Measurements from ENCODE around the gene MCU.
"Not testable (repeated sequence)": the region's sequence is repeated elsewhere in the genome, so short reads cannot be mapped to it uniquely, and the experiment has no call there.

MCU gene

GRCh38 chr10:72731916-72732419 is 40.0 kb downstream of the MCU start:
- no peak for DNase-seq (ENCODE audit: low spot score)

- DNase-seq (ENCODE audit: low spot score) = no peak
Measured at GRCh38 chr10:72732521-72732920, 40.6 kb downstream of the MCU start.

- no peak for DNase-seq (ENCODE audit: low spot score)
Measured at GRCh38 chr10:72733989-72734388, 42.0 kb downstream of the MCU start.

GRCh38 chr10:72735288-72735936 is 43.5 kb downstream of the MCU start:
- no peak for DNase-seq (ENCODE audit: low spot score)

GRCh38 chr10:72736176-72736827 is 44.4 kb downstream of the MCU start:
- peak; percentile 70 for DNase-seq (ENCODE audit: low spot score)

GRCh38 chr10:72736828-72737220 is 44.9 kb downstream of the MCU start:
- peak; percentile 6 for DNase-seq (ENCODE audit: low spot score)

- not testable (repeated sequence) for DNase-seq (ENCODE audit: low spot score)
Measured at GRCh38 chr10:72737357-72737756, 45.4 kb downstream of the MCU start.

- peak; percentile 24 for DNase-seq (ENCODE audit: low spot score)
Measured at GRCh38 chr10:72738486-72738885, 46.5 kb downstream of the MCU start.

- peak; percentile 11 for DNase-seq (ENCODE audit: low spot score)
Measured at GRCh38 chr10:72740528-72740927, 48.6 kb downstream of the MCU start.

- DNase-seq (ENCODE audit: low spot score) = no peak
Measured at GRCh38 chr10:72742092-72742491, 50.1 kb downstream of the MCU start.

GRCh38 chr10:72742797-72743196 is 50.9 kb downstream of the MCU start:
- DNase-seq (ENCODE audit: low spot score) = no peak

GRCh38 chr10:72744566-72744965 is 52.6 kb downstream of the MCU start:
- no peak for DNase-seq (ENCODE audit: low spot score)

GRCh38 chr10:72746426-72747363 is 54.8 kb downstream of the MCU start:
- peak; percentile 27 for DNase-seq (ENCODE audit: low spot score)

GRCh38 chr10:72747521-72747920 is 55.6 kb downstream of the MCU start:
- no peak for DNase-seq (ENCODE audit: low spot score)

- DNase-seq (ENCODE audit: low spot score) = no peak
Measured at GRCh38 chr10:72753760-72754231, 61.9 kb downstream of the MCU start.

- no peak for DNase-seq (ENCODE audit: low spot score)
Measured at GRCh38 chr10:72754275-72755032, 62.5 kb downstream of the MCU start.

GRCh38 chr10:72756674-72757385 is 64.9 kb downstream of the MCU start:
- DNase-seq (ENCODE audit: low spot score) = no peak

GRCh38 chr10:72757732-72758131 is 65.8 kb downstream of the MCU start:
- no peak for DNase-seq (ENCODE audit: low spot score)

GRCh38 chr10:72758930-72759329 is 67.0 kb downstream of the MCU start:
- DNase-seq (ENCODE audit: low spot score) = not testable (repeated sequence)

GRCh38 chr10:72759584-72759983 is 67.6 kb downstream of the MCU start:
- DNase-seq (ENCODE audit: low spot score) = no peak

- no peak for DNase-seq (ENCODE audit: low spot score)
Measured at GRCh38 chr10:72761498-72761897, 69.6 kb downstream of the MCU start.

Measured in hepatic stellate cell (primary cell).